GM23248 (cell line): ENCODE measurements around the gene NCAPG.

Experiments used
- EZH2 ChIP-seq: fragments of 200-600 bp; sonication (generic); IDR thresholded peaks from 2 replicates; pipeline ENCODE4 v1.6.1; 2018; ENCODE audit warnings: antibody characterized with exemption, mild to moderate bottlenecking; ENCODE audit not compliant: insufficient read depth, poor library complexity, severe bottlenecking
- EZH2phosphoT487 ChIP-seq: fragments of 200-600 bp; sonication (generic); IDR thresholded peaks from 2 replicates; pipeline ENCODE4 v1.6.1; 2018; ENCODE audit warnings: antibody characterized with exemption, moderate library complexity, mild to moderate bottlenecking, low read depth; ENCODE audit not compliant: insufficient read depth

DNA sequence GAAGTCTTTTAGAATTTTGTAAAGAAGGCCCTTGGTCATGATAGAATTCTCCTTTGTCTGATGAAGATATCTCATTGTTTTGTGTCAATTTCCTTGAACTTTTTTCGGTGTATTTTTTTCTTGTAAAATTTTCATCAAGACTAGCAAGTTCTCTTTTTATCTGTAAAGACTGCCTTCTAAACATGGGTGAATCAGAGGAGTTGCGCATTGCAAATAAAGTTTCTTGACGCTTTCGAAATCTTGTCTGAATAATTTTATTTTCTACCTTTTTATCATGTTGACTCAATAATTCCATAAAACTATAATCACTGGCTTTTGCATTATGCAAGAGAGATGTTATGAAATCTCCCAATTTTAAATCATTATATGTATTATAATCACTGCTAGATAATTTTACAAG, 66.2 kb downstream of the NCAPG start:
- TF ChIP-seq EZH2phosphoT487 (no peak), EZH2 (no peak)
